Measurements from ENCODE around the gene SIRT5. TPM values are rescaled to one million over a fixed set of nuclear protein-coding genes. Genes with fewer than 3 reads are reported as not detected.
A peak's percentile ranks its signal among the peaks of the same experiment; 100 is the strongest.

SIRT5 gene
- total RNA-seq, 1 donor from 2014 or later = 9.1 TPM

GRCh38 chr6:13563009-13563408 lies 11.4 kb upstream of the SIRT5 start:
- H3K9me3 Mint-ChIP-seq (ENCODE audit: unreplicated experiment) = no peaks in the 10 kb centered on the region
- no peak overlapping the region for H3K4me3 Mint-ChIP-seq (ENCODE audit: unreplicated experiment)
- DNase-seq (ENCODE audit: extremely low spot score, unreplicated experiment) = no peak
- H3K36me3 Mint-ChIP-seq (ENCODE audit: unreplicated experiment) = no peaks in the 10 kb centered on the region
- no peak overlapping the region for H3K27ac Mint-ChIP-seq (ENCODE audit: unreplicated experiment)
- peaks cover 35% of the 10 kb centered on the region for H3K27me3 Mint-ChIP-seq (ENCODE audit: unreplicated experiment)
- H3K4me1 Mint-ChIP-seq (ENCODE audit: unreplicated experiment) = no peaks in the 10 kb centered on the region
- no peak for TF ChIP-seq CTCF (IDR thresholded peaks at IDR 0.05)

GRCh38 chr6:13565921-13566320 lies 8.5 kb upstream of the SIRT5 start:
- Mint-ChIP-seq H3K36me3 (ENCODE audit: unreplicated experiment) (no peaks in the 10 kb centered on the region), H3K27me3 (ENCODE audit: unreplicated experiment) (peaks cover 51% of the 10 kb centered on the region), H3K4me1 (ENCODE audit: unreplicated experiment) (no peaks in the 10 kb centered on the region), H3K4me3 (ENCODE audit: unreplicated experiment) (no peak overlapping the region), H3K9me3 (ENCODE audit: unreplicated experiment) (no peaks in the 10 kb centered on the region), H3K27ac (ENCODE audit: unreplicated experiment) (no peak overlapping the region)
- TF ChIP-seq CTCF (IDR thresholded peaks at IDR 0.05) = no peak
- DNase-seq (ENCODE audit: extremely low spot score, unreplicated experiment) = no peak

GRCh38 chr6:13566500-13566899 lies 7.9 kb upstream of the SIRT5 start:
- no peak overlapping the region for H3K4me3 Mint-ChIP-seq (ENCODE audit: unreplicated experiment)
- DNase-seq (ENCODE audit: extremely low spot score, unreplicated experiment) = no peak
- no peaks in the 10 kb centered on the region for H3K4me1 Mint-ChIP-seq (ENCODE audit: unreplicated experiment)
- H3K27me3 Mint-ChIP-seq (ENCODE audit: unreplicated experiment) = peaks cover 53% of the 10 kb centered on the region
- H3K9me3 Mint-ChIP-seq (ENCODE audit: unreplicated experiment) = no peaks in the 10 kb centered on the region
- no peak overlapping the region for H3K27ac Mint-ChIP-seq (ENCODE audit: unreplicated experiment)
- TF ChIP-seq CTCF (IDR thresholded peaks at IDR 0.05) = no peak
- no peaks in the 10 kb centered on the region for H3K36me3 Mint-ChIP-seq (ENCODE audit: unreplicated experiment)

GRCh38 chr6:13568970-13569369 lies 5.4 kb upstream of the SIRT5 start:
- no peak for DNase-seq (ENCODE audit: extremely low spot score, unreplicated experiment)
- Mint-ChIP-seq H3K4me3 (ENCODE audit: unreplicated experiment) (no peak overlapping the region), H3K27me3 (ENCODE audit: unreplicated experiment) (peaks cover 42% of the 10 kb centered on the region), H3K9me3 (ENCODE audit: unreplicated experiment) (no peaks in the 10 kb centered on the region), H3K4me1 (ENCODE audit: unreplicated experiment) (peaks cover 9% of the 10 kb centered on the region), H3K36me3 (ENCODE audit: unreplicated experiment) (no peaks in the 10 kb centered on the region), H3K27ac (ENCODE audit: unreplicated experiment) (no peak overlapping the region)
- no peak for TF ChIP-seq CTCF (IDR thresholded peaks at IDR 0.05)

- no peaks in the 10 kb centered on the region for H3K36me3 Mint-ChIP-seq (ENCODE audit: unreplicated experiment)
- peak overlapping the region; percentile 7 for H3K4me3 Mint-ChIP-seq (ENCODE audit: unreplicated experiment)
- H3K27me3 Mint-ChIP-seq (ENCODE audit: unreplicated experiment) = peaks cover 21% of the 10 kb centered on the region
- TF ChIP-seq CTCF (IDR thresholded peaks at IDR 0.05) = no peak
- H3K27ac Mint-ChIP-seq (ENCODE audit: unreplicated experiment) = no peak overlapping the region
- DNase-seq (ENCODE audit: extremely low spot score, unreplicated experiment) = no peak
- H3K4me1 Mint-ChIP-seq (ENCODE audit: unreplicated experiment) = peaks cover 18% of the 10 kb centered on the region
- no peaks in the 10 kb centered on the region for H3K9me3 Mint-ChIP-seq (ENCODE audit: unreplicated experiment)
Observed at GRCh38 chr6:13572240-13572639, 2.2 kb upstream of the SIRT5 start.
